Thyroid gland (tissue), 4 donors: ENCODE measurements around the gene ABCC8. TPM values are rescaled to one million over a fixed set of nuclear protein-coding genes. Genes with fewer than 3 reads are reported as not detected.
A peak's percentile ranks its signal among the peaks of the same experiment; 100 is the strongest.

ENCODE experiments used
- DNase-seq, 2 donors: peaks; one replicate each; pipeline ENCODE4 v3.0.0-alpha.2; 2019
- H3K27ac ChIP-seq, 3 donors: fragments of 200-600 bp; sonication (generic); 1 replicate in 2 of 3; 2 replicates in 1 of 3; pipeline ENCODE4 v1.5.1; 2016 to 2019; ENCODE audit warnings: mild to moderate bottlenecking in 1 of 3, moderate library complexity in 1 of 3
- H3K27me3 ChIP-seq: fragments of 200-600 bp; sonication (generic); one replicate; pipeline ENCODE4 v1.5.1; 2019
- H3K36me3 ChIP-seq, 2 donors: fragments of 200-600 bp; sonication (generic); one replicate each; pipeline ENCODE4 v1.5.1; 2016 to 2019
- H3K4me1 ChIP-seq, 2 donors: fragments of 200-600 bp; sonication (generic); one replicate each; pipeline ENCODE4 v1.5.1; 2017 to 2019
- H3K4me3 ChIP-seq, 3 donors: fragments of 200-600 bp; sonication (generic); replicated peaks in 1 of 3; 1 replicate in 2 of 3; 2 replicates in 1 of 3; pipeline ENCODE4 v1.5.1; 2016; ENCODE audit warnings: mild to moderate bottlenecking in 1 of 3
- H3K9me3 ChIP-seq: fragments of 200-600 bp; sonication (generic); one replicate; pipeline ENCODE4 v1.5.1; 2017
- CTCF ChIP-seq, 6 experiments: fragments of 200-600 bp in 3 of 6; fragments of 450-650 bp in 3 of 6; sonication (generic) in 3 of 6; IDR thresholded peaks; one replicate each; pipeline ENCODE4 v1.5.1; 2016 to 2019; ENCODE audit warnings: antibody characterized with exemption in 6 of 6, mild to moderate bottlenecking in 2 of 6, inconsistent platforms in 1 of 6, moderate library complexity in 1 of 6
- POLR2A ChIP-seq, 2 donors: fragments of 450-650 bp; IDR thresholded peaks; one replicate each; pipeline ENCODE4 v1.6.1; 2017; ENCODE audit warnings: antibody characterized with exemption in 2 of 2, mild to moderate bottlenecking in 2 of 2, moderate library complexity in 1 of 2
- WGBS, 2 donors: methylation state at CpG; one replicate each; pipeline ENCODE4 v1.1.5; 2017; 5-methylcytosine and 5-hydroxymethylcytosine counted together
- intact Hi-C: fragments of 100-400 bp; cut with DNase I; formaldehyde crosslinking; loops from one replicate; pipeline ENCODE4 v1.15.1; 2023
- total RNA-seq, 4 donors: library from RNA; depleted of rRNA; stranded (reverse); fragments of >200 nt; gene quantifications; one replicate each; pipeline ENCODE4 v1.2.3, GENCODE V29; 2016

The ABCC8 gene
- total RNA-seq, 4 donors from 2014 or later = 10.9 to 19.1 (median 15.1) TPM

GRCh38 chr11:17406082-17406817 lies 70.4 kb downstream of the ABCC8 start:
- no peak for TF ChIP-seq CTCF (IDR thresholded peaks at IDR 0.05)
- TF ChIP-seq POLR2A (IDR thresholded peaks at IDR 0.05) = no peak
- DNase-seq = peak; percentile 71 to 78
- intact Hi-C loops = no loop called here
- H3K27me3 ChIP-seq = no peaks in the 10 kb centered on the region
- peak overlapping the region; percentile 93 to 98 (median 98) for H3K27ac ChIP-seq
- H3K36me3 ChIP-seq = no peaks in the 10 kb centered on the region
- 69 to 80% methylated on average over 3 to 8 of the region's 8 CpGs for WGBS, 2 donors
- peaks cover 56 to 70% of the 10 kb centered on the region in 2 donors for H3K4me1 ChIP-seq
- no peaks in the 10 kb centered on the region for H3K9me3 ChIP-seq
- no peak overlapping the region for H3K4me3 ChIP-seq

- Histone ChIP-seq H3K4me1 (peaks cover 56 to 65% of the 10 kb centered on the region in 2 donors), H3K9me3 (no peaks in the 10 kb centered on the region), H3K36me3 (no peaks in the 10 kb centered on the region), H3K27ac (peak overlapping the region; percentile 93 to 98 (median 98)), H3K27me3 (no peaks in the 10 kb centered on the region), H3K4me3 (no peak overlapping the region)
- 42 to 44% methylated on average over 14 of the region's 15 CpGs for WGBS, 2 donors
- TF ChIP-seq CTCF (IDR thresholded peaks at IDR 0.05) = peak in 3 of 6 experiments; percentile 32 to 54 (median 34)
- TF ChIP-seq POLR2A (IDR thresholded peaks at IDR 0.05) = peak in 1 of 2 donors; percentile 60
- intact Hi-C loops = no loop called here
- DNase-seq = peak; percentile 96 to 97
Measured at GRCh38 chr11:17405232-17406005, 71.2 kb downstream of the ABCC8 start.

- Histone ChIP-seq H3K27ac (peak overlapping the region; percentile 93 to 98 (median 98)), H3K36me3 (no peaks in the 10 kb centered on the region), H3K27me3 (no peaks in the 10 kb centered on the region), H3K4me1 (peaks cover 56 to 65% of the 10 kb centered on the region in 2 donors), H3K4me3 (no peak overlapping the region), H3K9me3 (no peaks in the 10 kb centered on the region)
- intact Hi-C loops = no loop called here
- WGBS, 2 donors = 70 to 78% methylated on average over 18 of the region's 18 CpGs
- peak; percentile 95 to 96 for DNase-seq
- TF ChIP-seq POLR2A (IDR thresholded peaks at IDR 0.05) (peak in 1 of 2 donors; percentile 50), CTCF (IDR thresholded peaks at IDR 0.05) (no peak)
Measured at GRCh38 chr11:17403980-17404759, 72.5 kb downstream of the ABCC8 start.

GRCh38 chr11:17402486-17402885 lies 74.2 kb downstream of the ABCC8 start:
- H3K9me3 ChIP-seq = no peaks in the 10 kb centered on the region
- TF ChIP-seq POLR2A (IDR thresholded peaks at IDR 0.05) (no peak), CTCF (IDR thresholded peaks at IDR 0.05) (no peak)
- DNase-seq = no peak
- H3K27ac ChIP-seq = peak overlapping the region; percentile 8 to 98 (median 93)
- intact Hi-C loops = no loop called here
- H3K4me1 ChIP-seq = peaks cover 46 to 51% of the 10 kb centered on the region in 2 donors
- WGBS, 2 donors = 90 to 99% methylated on average over 8 of the region's 8 CpGs
- H3K36me3 ChIP-seq = no peaks in the 10 kb centered on the region
- H3K4me3 ChIP-seq = no peak overlapping the region
- H3K27me3 ChIP-seq = no peaks in the 10 kb centered on the region
